Small intestine (tissue), 7 donors: ENCODE measurements around the gene TRAF3. TPM values are rescaled to one million over a fixed set of nuclear protein-coding genes. Genes with fewer than 3 reads are reported as not detected.
"Not testable (repeated sequence)": the region's sequence is repeated elsewhere in the genome, so short reads cannot be mapped to it uniquely, and the experiment has no call there.

Source experiments
- DNase-seq, 2 donors: peaks; one replicate each; pipeline versions ENCODE4 v3.0.0 to v3.0.0-alpha.2; 2013
- FAIRE-seq: peaks from 2 replicates; lab custom pipeline; 2012; peaks lifted over from hg19 to GRCh38; lab: Jason Lieb, UNC
- H3K27ac ChIP-seq, 3 donors: one replicate each; pipeline ENCODE4 v1.5.1; 2013; ENCODE audit warnings: low read length in 2 of 3, mild to moderate bottlenecking in 2 of 3, control low read depth in 1 of 3, inconsistent platforms in 1 of 3, low read depth in 1 of 3, moderate library complexity in 1 of 3
- H3K27me3 ChIP-seq, 3 donors: one replicate each; pipeline ENCODE4 v1.6.1; 2013; ENCODE audit warnings: low read length in 3 of 3, inconsistent platforms in 1 of 3; ENCODE audit not compliant: control insufficient read depth in 3 of 3, insufficient read depth in 3 of 3
- H3K36me3 ChIP-seq, 3 donors: one replicate each; pipeline ENCODE4 v1.6.1; 2013; ENCODE audit warnings: low read length in 3 of 3, inconsistent platforms in 1 of 3, low read depth in 1 of 3, mild to moderate bottlenecking in 1 of 3, moderate library complexity in 1 of 3; ENCODE audit not compliant: control insufficient read depth in 3 of 3, insufficient read depth in 2 of 3
- H3K4me1 ChIP-seq, 3 donors: one replicate each; pipeline ENCODE4 v1.6.1; 2013; ENCODE audit warnings: low read length in 2 of 3, inconsistent platforms in 1 of 3, low read depth in 1 of 3, mild to moderate bottlenecking in 1 of 3, moderate library complexity in 1 of 3; ENCODE audit not compliant: control insufficient read depth in 3 of 3, insufficient read depth in 2 of 3
- H3K4me3 ChIP-seq, 3 donors: one replicate each; pipeline ENCODE4 v1.5.1; 2013; ENCODE audit warnings: low read length in 3 of 3, control low read depth in 1 of 3, inconsistent platforms in 1 of 3, low read depth in 1 of 3, mild to moderate bottlenecking in 1 of 3, moderate library complexity in 1 of 3
- H3K9me3 ChIP-seq, 2 donors: one replicate each; pipeline ENCODE4 v1.6.1; 2013; ENCODE audit warnings: low read depth in 1 of 2, low read length in 1 of 2; ENCODE audit not compliant: control insufficient read depth in 2 of 2, insufficient read depth in 1 of 2
- WGBS, 3 donors: extraction: QIAGEN DNeasy Blood & Tissue Kit; methylation state at CpG; one replicate each; pipeline ENCODE4 v1.1.7; 2013; 5-methylcytosine and 5-hydroxymethylcytosine counted together
- polyA plus RNA-seq, 4 donors: library from polyadenylated mRNA; stranded (reverse) in 3 of 4; unstranded in 1 of 4; fragments of 200-250 nt in 3 of 4; fragments of 120-200 nt in 1 of 4; gene quantifications; one replicate each; pipeline versions ENCODE4 v1.2.1 to v1.2.3, GENCODE V29; 2013
- donor health status: healthy with polysubstance abuse.
- donor health status: control.
- donor health status: control.
- donor health status: Bipolar disorder and iron deficiency.
- donor health status: healthy.

The TRAF3 gene
- polyA plus RNA-seq, 4 donors: 4.0 to 17.9 (median 8.5) TPM

DNA sequence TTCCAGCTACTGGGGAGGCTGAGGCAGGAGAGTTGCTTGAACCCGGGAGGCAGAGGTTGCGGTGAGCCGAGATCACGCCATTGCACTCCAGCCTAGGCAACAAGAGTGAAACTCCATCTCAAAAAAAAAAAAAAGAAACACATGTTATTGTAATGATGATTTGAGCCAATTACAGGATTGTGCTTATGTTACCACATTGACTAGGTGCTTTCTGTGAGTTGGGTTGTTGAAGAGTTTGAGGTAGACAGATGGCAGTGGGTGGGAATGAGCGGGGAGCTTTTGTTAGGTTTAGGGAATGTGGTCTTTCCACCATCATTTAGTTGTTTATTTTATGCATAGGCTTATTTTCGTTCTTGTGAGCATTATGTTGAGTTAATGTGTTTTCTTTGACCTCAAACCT is 45.6 kb downstream of the TRAF3 start:
- not testable (repeated sequence) for H3K27me3 ChIP-seq, H3K27ac ChIP-seq, FAIRE-seq, H3K9me3 ChIP-seq, H3K4me3 ChIP-seq, DNase-seq
- 85 to 98% (median 91%) methylated on average over 6 of the region's 6 CpGs for WGBS, 3 donors
- peaks cover 0 to 23% (median 0%) of the 10 kb centered on the region in 3 donors for H3K36me3 ChIP-seq
- peaks cover 4 to 16% (median 4%) of the 10 kb centered on the region in 3 donors for H3K4me1 ChIP-seq

DNA sequence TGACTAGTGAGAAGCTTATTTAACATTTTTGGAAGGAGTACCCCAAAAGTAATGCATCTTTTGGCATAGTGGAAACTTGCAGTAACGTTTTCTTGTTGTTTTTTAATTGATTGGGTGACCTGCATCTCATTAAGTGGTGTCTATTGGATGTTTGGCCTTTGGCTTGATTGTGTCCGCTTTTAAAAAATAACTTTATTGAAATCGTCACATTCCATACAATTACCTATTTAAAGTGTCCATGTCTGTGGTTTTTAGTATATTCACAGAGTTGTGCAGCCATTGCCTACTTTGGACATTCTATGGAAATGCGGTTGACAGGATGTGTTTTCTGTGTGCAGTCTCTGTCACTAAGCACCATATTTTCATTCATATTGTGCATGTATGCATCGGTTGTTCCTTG is 46.3 kb downstream of the TRAF3 start:
- no peaks in the 10 kb centered on the region for H3K9me3 ChIP-seq
- peaks cover 0 to 19% (median 1%) of the 10 kb centered on the region in 3 donors for H3K4me1 ChIP-seq
- WGBS, 3 donors: 88 to 91% (median 89%) methylated on average over 5 of the region's 5 CpGs
- DNase-seq (no peak), FAIRE-seq (no peak)
- H3K36me3 ChIP-seq: peaks cover 0 to 23% (median 0%) of the 10 kb centered on the region in 3 donors
- H3K27ac ChIP-seq: no peak overlapping the region
- H3K27me3 ChIP-seq: no peaks in the 10 kb centered on the region
- H3K4me3 ChIP-seq: no peak overlapping the region

DNA sequence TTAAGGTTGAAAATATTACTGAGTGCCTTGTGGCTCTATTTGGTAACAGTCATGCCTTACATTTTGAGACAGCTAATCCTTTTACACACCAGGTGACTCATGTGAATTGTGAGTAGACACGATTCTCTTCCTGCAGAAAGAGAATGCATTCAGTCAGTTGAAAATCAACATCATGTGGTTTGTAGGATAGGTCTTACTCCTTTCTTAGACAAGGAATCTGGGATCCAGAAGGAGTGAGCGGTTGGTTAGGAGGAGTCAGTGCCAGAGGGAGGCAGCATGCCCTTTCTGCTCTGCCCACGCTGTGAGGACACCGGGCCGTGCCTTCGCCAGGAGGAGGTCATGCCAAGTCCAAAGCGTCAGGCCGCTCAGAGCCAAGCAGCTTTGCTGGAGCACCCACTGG is 47.6 kb downstream of the TRAF3 start:
- Histone ChIP-seq H3K36me3 (peaks cover 0 to 23% (median 0%) of the 10 kb centered on the region in 3 donors), H3K9me3 (no peaks in the 10 kb centered on the region), H3K4me1 (peaks cover 0 to 10% (median 4%) of the 10 kb centered on the region in 3 donors), H3K4me3 (no peak overlapping the region), H3K27ac (no peak overlapping the region), H3K27me3 (no peaks in the 10 kb centered on the region)
- FAIRE-seq: no peak
- peak in 1 of 2 donors; percentile 34 for DNase-seq
- WGBS, 3 donors: 55 to 81% (median 61%) methylated on average over 8 of the region's 8 CpGs

DNA sequence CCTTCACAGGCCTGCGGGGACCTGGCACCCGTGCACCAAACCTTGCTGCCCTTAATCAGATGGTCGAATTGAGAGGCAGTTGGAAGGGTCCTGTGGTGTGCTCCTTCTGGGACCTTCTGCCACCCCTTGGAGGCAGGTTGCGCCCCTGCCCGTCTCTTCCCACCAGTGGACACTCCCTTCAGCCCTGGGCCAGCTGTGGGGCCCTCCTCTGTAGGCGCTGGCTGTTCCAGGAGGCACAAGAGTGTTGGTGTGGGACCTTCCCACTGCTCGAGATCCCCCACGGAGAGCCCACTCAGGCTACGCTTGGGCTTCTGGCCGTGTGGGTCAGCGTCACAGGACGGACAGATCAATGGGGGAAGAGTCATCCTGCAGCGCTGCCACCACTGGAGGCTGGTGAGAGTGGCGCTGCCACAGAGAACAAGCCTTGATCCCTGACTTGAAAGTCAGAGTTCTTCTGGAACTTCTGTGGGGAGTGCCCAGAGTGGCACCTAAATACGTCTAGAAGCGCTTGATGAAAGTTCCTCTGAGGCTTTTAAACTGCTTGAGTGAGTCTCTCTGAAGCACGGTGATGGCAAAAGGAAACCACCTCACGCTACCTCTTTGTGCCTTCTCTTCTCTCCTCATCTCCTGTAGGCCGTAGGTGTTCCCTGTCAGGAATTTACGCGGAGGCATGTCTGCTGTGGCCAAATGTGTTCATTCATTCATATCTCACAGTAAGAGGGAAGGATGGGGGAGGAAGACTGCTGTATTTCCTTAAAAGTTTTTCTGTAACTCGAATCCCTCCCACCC is 48.3 kb downstream of the TRAF3 start:
- DNase-seq: no peak
- H3K4me1 ChIP-seq: peaks cover 0 to 7% (median 4%) of the 10 kb centered on the region in 3 donors
- H3K27ac ChIP-seq: no peak overlapping the region
- WGBS, 3 donors: 88 to 95% (median 92%) methylated on average over 22 of the region's 22 CpGs
- H3K4me3 ChIP-seq: no peak overlapping the region
- H3K27me3 ChIP-seq: no peaks in the 10 kb centered on the region
- FAIRE-seq: no peak
- no peaks in the 10 kb centered on the region for H3K9me3 ChIP-seq
- H3K36me3 ChIP-seq: peaks cover 0 to 20% (median 0%) of the 10 kb centered on the region in 3 donors

DNA sequence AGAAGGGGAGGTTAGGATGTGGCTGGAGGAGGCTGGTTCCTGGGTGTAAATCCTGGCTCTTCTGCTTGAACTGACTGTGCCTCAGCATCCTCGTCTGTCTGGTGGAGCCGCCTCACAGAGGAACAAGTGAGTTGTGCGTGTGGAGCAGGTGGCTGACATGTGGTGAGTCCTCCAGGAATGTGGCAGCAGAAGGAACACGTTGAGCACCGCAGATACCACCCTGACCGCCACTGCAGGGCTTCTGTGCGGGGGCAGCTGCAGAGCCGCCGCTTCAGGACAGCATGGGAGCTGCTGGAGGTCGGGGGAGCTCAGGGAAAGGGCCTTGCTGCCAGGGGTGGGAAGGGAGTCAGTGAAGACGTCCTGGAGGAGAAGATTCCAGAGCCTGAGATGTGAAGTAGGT is 48.9 kb downstream of the TRAF3 start:
- Histone ChIP-seq H3K27me3 (no peaks in the 10 kb centered on the region), H3K9me3 (no peaks in the 10 kb centered on the region), H3K4me3 (no peak overlapping the region), H3K27ac (no peak overlapping the region), H3K36me3 (peaks cover 0 to 24% (median 0%) of the 10 kb centered on the region in 3 donors), H3K4me1 (peaks cover 0 to 7% (median 4%) of the 10 kb centered on the region in 3 donors)
- FAIRE-seq (no peak), DNase-seq (no peak)
- 88 to 90% (median 90%) methylated on average over 11 of the region's 11 CpGs for WGBS, 3 donors

DNA sequence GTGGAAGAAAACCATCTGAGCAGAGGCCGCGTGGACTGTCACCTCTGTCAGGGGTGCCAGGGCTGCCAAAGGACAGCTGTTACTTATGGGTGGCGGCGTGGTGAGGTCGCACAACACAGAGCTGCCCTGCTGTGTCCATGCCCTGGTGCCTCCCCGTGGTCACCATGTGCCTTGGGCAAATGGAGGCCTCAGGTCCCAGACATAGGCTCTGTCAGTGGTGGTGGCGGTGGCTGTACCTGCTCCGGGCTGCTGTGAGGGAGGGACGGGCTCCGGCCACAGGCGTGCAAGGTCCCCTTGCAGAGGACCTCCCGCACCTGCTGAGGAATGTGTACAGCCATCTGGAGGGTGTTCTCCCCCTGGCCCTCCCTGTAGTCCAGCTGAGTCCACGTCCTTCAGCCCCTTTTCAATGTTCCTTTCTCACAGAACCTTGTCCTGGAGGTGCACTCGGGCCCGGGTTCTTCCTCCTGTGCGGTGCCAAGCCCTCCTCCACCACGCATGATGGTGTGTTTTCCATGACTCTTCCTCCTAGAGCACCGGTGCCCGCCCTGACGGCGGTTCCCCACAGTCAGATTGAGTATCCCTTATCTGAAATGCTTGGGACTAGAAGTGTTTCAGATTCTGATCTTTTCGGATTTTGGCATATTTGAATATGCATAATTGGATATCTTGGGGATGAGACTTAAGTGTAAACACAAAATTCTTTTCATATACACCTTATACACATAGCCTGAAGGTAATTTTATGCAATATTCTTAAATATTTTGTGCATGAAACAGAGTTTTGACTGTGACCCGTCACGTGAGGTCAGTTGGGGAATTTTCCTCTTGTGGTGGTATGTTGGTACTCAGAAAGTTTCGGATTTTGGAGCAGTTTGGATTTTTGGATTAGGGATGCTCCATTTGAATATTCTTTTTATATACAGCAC is 49.8 kb downstream of the TRAF3 start:
- no peak for DNase-seq
- no peaks in the 10 kb centered on the region for H3K9me3 ChIP-seq
- H3K4me1 ChIP-seq: peaks cover 0 to 7% (median 4%) of the 10 kb centered on the region in 3 donors
- H3K27me3 ChIP-seq: no peaks in the 10 kb centered on the region
- peaks cover 0 to 28% (median 0%) of the 10 kb centered on the region in 3 donors for H3K36me3 ChIP-seq
- FAIRE-seq: no peak
- WGBS, 3 donors: 90 to 91% (median 90%) methylated on average over 25 of the region's 25 CpGs
- no peak overlapping the region for H3K4me3 ChIP-seq
- peak overlapping the region in 1 of 3 donors; percentile 43 for H3K27ac ChIP-seq

DNA sequence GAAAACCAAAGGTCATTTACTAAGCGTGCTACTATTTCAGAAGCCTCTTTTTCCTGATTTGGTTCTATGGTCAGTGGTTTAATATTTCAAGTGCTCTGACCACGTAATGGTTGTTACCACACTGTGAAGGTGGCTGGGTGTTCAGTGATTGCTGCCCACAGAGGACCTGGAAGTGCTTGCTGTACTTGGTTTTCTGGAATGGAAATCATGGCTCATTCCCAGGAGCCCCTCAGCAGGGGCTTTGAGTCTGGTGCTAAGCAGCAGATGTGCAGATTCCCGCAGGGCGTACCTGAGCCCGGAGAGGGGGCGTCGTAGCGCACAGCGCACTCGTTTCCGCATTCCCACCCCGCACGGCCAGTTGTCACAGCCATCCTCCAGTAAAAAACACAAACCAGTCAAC is 50.5 kb downstream of the TRAF3 start:
- H3K27me3 ChIP-seq: no peaks in the 10 kb centered on the region
- DNase-seq (no peak), FAIRE-seq (no peak)
- H3K9me3 ChIP-seq: no peaks in the 10 kb centered on the region
- peak overlapping the region in 2 of 3 donors; percentile 16 to 26 for H3K4me3 ChIP-seq
- WGBS, 3 donors: 38 to 75% (median 46%) methylated on average over 13 of the region's 13 CpGs
- peaks cover 0 to 32% (median 0%) of the 10 kb centered on the region in 3 donors for H3K36me3 ChIP-seq
- H3K4me1 ChIP-seq: peaks cover 0 to 7% (median 4%) of the 10 kb centered on the region in 3 donors
- H3K27ac ChIP-seq: peak overlapping the region in 1 of 3 donors; percentile 43

DNA sequence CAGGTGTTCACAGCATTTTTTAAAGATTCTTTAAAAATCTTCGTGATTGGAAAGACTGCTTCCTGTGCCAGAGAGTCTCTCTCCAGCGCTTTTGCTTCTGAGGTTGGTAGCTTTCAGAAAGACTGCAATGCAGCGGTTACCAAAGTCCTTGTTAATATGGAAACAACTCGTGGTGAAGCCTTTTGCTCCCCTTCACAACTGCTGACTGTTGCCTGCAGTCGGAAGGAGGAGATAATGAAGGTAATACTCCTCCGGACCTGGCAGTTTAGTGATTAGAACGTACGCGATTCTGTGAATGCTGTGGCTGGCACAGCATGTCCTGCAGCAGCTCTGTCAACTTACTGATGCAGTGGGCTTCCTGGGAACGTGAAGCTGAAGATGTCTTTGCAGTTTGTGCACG is 50.9 kb downstream of the TRAF3 start:
- H3K4me3 ChIP-seq: peak overlapping the region in 1 of 3 donors; percentile 16
- no peak for FAIRE-seq
- H3K9me3 ChIP-seq: no peaks in the 10 kb centered on the region
- WGBS, 3 donors: 17 to 50% (median 20%) methylated on average over 11 of the region's 11 CpGs
- DNase-seq: peak; percentile 55 to 68
- H3K27ac ChIP-seq: peak overlapping the region in 2 of 3 donors; percentile 5 to 43
- H3K4me1 ChIP-seq: peaks cover 0 to 7% (median 4%) of the 10 kb centered on the region in 3 donors
- H3K27me3 ChIP-seq: no peaks in the 10 kb centered on the region
- peaks cover 0 to 32% (median 0%) of the 10 kb centered on the region in 3 donors for H3K36me3 ChIP-seq
